ENCODE results near the gene PNMA1. TPM values are rescaled to one million over a fixed set of nuclear protein-coding genes. Genes with fewer than 3 reads are reported as not detected.
A peak's percentile ranks its signal among the peaks of the same experiment; 100 is the strongest.

Gene PNMA1
- total RNA-seq, 1 experiment from 2014 or later: 43.3 TPM

- DNase-seq (ENCODE audit: unreplicated experiment): no peak
- Mint-ChIP-seq H3K9me3 (ENCODE audit: unreplicated experiment) (no peaks in the 10 kb centered on the region), H3K27ac (ENCODE audit: low read depth, unreplicated experiment) (peak overlapping the region; percentile 92), H3K36me3 (ENCODE audit: insufficient read depth, unreplicated experiment) (peaks cover 32% of the 10 kb centered on the region), H3K4me3 (ENCODE audit: unreplicated experiment) (no peak overlapping the region), H3K4me1 (ENCODE audit: insufficient read depth, unreplicated experiment) (peaks cover 68% of the 10 kb centered on the region), H3K27me3 (ENCODE audit: insufficient read depth, unreplicated experiment) (no peaks in the 10 kb centered on the region)
- CTCF ChIA-PET: interaction anchor here (0.6 to 5.7 kb wide), 6 partner anchors 10 to 43 kb away, joined by 3 to 59 read pairs (median 24); no protein-coding TSS in a partner anchor
- BruUV-seq (replicated peaks): no TSS peak
- intact Hi-C loops (cut with micrococcal nuclease): loop anchor here (5.0 kb wide), 2 partner anchors 84 to 144 kb away; partner anchors contain the start of gene ZNF410
- POLR2A ChIA-PET: interaction anchor here (0.7 to 9.8 kb wide), 8 partner anchors 13 to 206 kb away, joined by 3 to 296 read pairs (median 11); partner anchors contain the start of genes COQ6 and FAM161B
- TF ChIP-seq CTCF (IDR thresholded peaks at IDR 0.05; ENCODE audit: unreplicated experiment): no peak
Observed at GRCh38 chr14:73743431-73743931, 29.3 kb upstream of the PNMA1 start.

- H3K27ac Mint-ChIP-seq (ENCODE audit: low read depth, unreplicated experiment): peak overlapping the region; percentile 92
- CTCF ChIA-PET: interaction anchor here (0.7 to 5.7 kb wide), 7 partner anchors 11 to 86 kb away, joined by 3 to 59 read pairs (median 5); no protein-coding TSS in a partner anchor
- no peak for DNase-seq (ENCODE audit: unreplicated experiment)
Observed at GRCh38 chr14:73742520-73743238, 28.5 kb upstream of the PNMA1 start.

GRCh38 chr14:73741876-73742519, 27.8 kb upstream of the PNMA1 start:
- H3K4me1 Mint-ChIP-seq (ENCODE audit: insufficient read depth, unreplicated experiment): peaks cover 58% of the 10 kb centered on the region
- CTCF ChIA-PET: interaction anchor here (0.7 to 5.7 kb wide), 11 partner anchors 10 to 297 kb away, joined by 3 to 59 read pairs (median 4); no protein-coding TSS in a partner anchor
- POLR2A ChIA-PET: interaction anchor here (0.6 to 9.8 kb wide), 15 partner anchors 8 to 277 kb away, joined by 3 to 296 read pairs (median 7); partner anchors contain the start of genes BBOF1, ENTPD5, PTGR2 and ZNF410
- intact Hi-C loops (cut with micrococcal nuclease): loop anchor here (1.0 to 5.0 kb wide), 3 partner anchors 16 to 145 kb away; partner anchors contain the start of gene ZNF410
- H3K36me3 Mint-ChIP-seq (ENCODE audit: insufficient read depth, unreplicated experiment): peaks cover 47% of the 10 kb centered on the region
- TF ChIP-seq CTCF (IDR thresholded peaks at IDR 0.05; ENCODE audit: unreplicated experiment): no peak
- peak overlapping the region; percentile 92 for H3K27ac Mint-ChIP-seq (ENCODE audit: low read depth, unreplicated experiment)
- H3K9me3 Mint-ChIP-seq (ENCODE audit: unreplicated experiment): no peaks in the 10 kb centered on the region
- no TSS peak for BruUV-seq (replicated peaks)
- peak overlapping the region; percentile 65 for H3K4me3 Mint-ChIP-seq (ENCODE audit: unreplicated experiment)
- no peak for DNase-seq (ENCODE audit: unreplicated experiment)
- no peaks in the 10 kb centered on the region for H3K27me3 Mint-ChIP-seq (ENCODE audit: insufficient read depth, unreplicated experiment)

More at GRCh38 chr14:73742520-73743238, 28.5 kb upstream of the PNMA1 start:
- intact Hi-C loops (cut with micrococcal nuclease): loop anchor here (5.0 kb wide), 2 partner anchors 85 to 145 kb away; partner anchors contain the start of gene ZNF410
- no TSS peak for BruUV-seq (replicated peaks)
- Mint-ChIP-seq H3K4me1 (ENCODE audit: insufficient read depth, unreplicated experiment) (peaks cover 61% of the 10 kb centered on the region), H3K4me3 (ENCODE audit: unreplicated experiment) (peak overlapping the region; percentile 15), H3K9me3 (ENCODE audit: unreplicated experiment) (no peaks in the 10 kb centered on the region), H3K36me3 (ENCODE audit: insufficient read depth, unreplicated experiment) (peaks cover 40% of the 10 kb centered on the region), H3K27me3 (ENCODE audit: insufficient read depth, unreplicated experiment) (no peaks in the 10 kb centered on the region)
- TF ChIP-seq CTCF (IDR thresholded peaks at IDR 0.05; ENCODE audit: unreplicated experiment): no peak
- POLR2A ChIA-PET: interaction anchor here (0.7 to 9.8 kb wide), 7 partner anchors 7 to 207 kb away, joined by 3 to 296 read pairs (median 10); partner anchors contain the start of genes COQ6 and FAM161B
